Fibroblast of pulmonary artery (primary cell): ENCODE results near the gene LEF1.

Source experiments
- DNase-seq: peaks from one replicate; pipeline ENCODE4 v3.0.0-alpha.2; 2010; ENCODE audit warnings: low read depth
- H3K4me3 ChIP-seq: replicated peaks from 2 replicates; pipeline ENCODE4 v1.5.1; 2011; ENCODE audit warnings: low read depth, mild to moderate bottlenecking, control low read depth, low read length, moderate library complexity
- CTCF ChIP-seq: IDR thresholded peaks from 2 replicates; pipeline ENCODE4 v1.5.1; 2011; ENCODE audit warnings: mild to moderate bottlenecking, control low read depth, low read length, inconsistent platforms; ENCODE audit errors: missing control alignments

LEF1 gene

GRCh38 chr4:108142870-108143269 is 25.9 kb downstream of the LEF1 start:
- TF ChIP-seq CTCF = no peak
- no peak overlapping the region for H3K4me3 ChIP-seq
- no peak for DNase-seq

- DNase-seq = no peak
- H3K4me3 ChIP-seq = no peak overlapping the region
- TF ChIP-seq CTCF = no peak
Measured at GRCh38 chr4:108141213-108141950, 27.4 kb downstream of the LEF1 start.

- no peak for DNase-seq
- H3K4me3 ChIP-seq = no peak overlapping the region
- no peak for TF ChIP-seq CTCF
Measured at GRCh38 chr4:108140328-108140727, 28.4 kb downstream of the LEF1 start.

- no peak for DNase-seq
- no peak overlapping the region for H3K4me3 ChIP-seq
- TF ChIP-seq CTCF = no peak
Measured at GRCh38 chr4:108139089-108139488, 29.6 kb downstream of the LEF1 start.

- DNase-seq = no peak
- H3K4me3 ChIP-seq = no peak overlapping the region
Measured at GRCh38 chr4:108135549-108136209, 33.1 kb downstream of the LEF1 start.

GRCh38 chr4:108130955-108131354 is 37.8 kb downstream of the LEF1 start:
- TF ChIP-seq CTCF = no peak
- no peak for DNase-seq
- no peak overlapping the region for H3K4me3 ChIP-seq

More at GRCh38 chr4:108135549-108136209, 33.1 kb downstream of the LEF1 start:
- no peak for TF ChIP-seq CTCF
